Psoas muscle (tissue), 8 donors: ENCODE results near the gene RSPH6A. TPM values are rescaled to one million over a fixed set of nuclear protein-coding genes. Genes with fewer than 3 reads are reported as not detected.

ENCODE experiments used
- ATAC-seq, 4 donors: fragments of 200-7000 bp; cut with Tn5 transposase; one replicate each; pipeline ENCODE4 v1.9.1; 2020; ENCODE audit warnings: moderate library complexity in 3 of 4, mild to moderate bottlenecking in 2 of 4
- DNase-seq, 2 donors: peaks; one replicate each; pipeline ENCODE4 v3.0.0-alpha.2; 2020
- H3K27ac ChIP-seq: fragments of 200-600 bp; one replicate; pipeline ENCODE4 v1.8.0; 2022
- H3K27me3 ChIP-seq, 3 donors: fragments of 200-600 bp in 1 of 3; one replicate each; pipeline versions ENCODE4 v1.6.1 to v1.8.0; 2013 to 2022; ENCODE audit warnings: low read length in 2 of 3, mild to moderate bottlenecking in 2 of 3, moderate library complexity in 1 of 3; ENCODE audit not compliant: insufficient read depth in 3 of 3
- H3K36me3 ChIP-seq, 2 donors: fragments of 200-600 bp in 1 of 2; one replicate each; pipeline versions ENCODE4 v1.6.1 to v1.8.0; 2013 to 2022; ENCODE audit warnings: low read depth in 1 of 2, mild to moderate bottlenecking in 1 of 2, moderate library complexity in 1 of 2; ENCODE audit not compliant: insufficient read depth in 1 of 2
- H3K4me1 ChIP-seq: fragments of 200-600 bp; one replicate; pipeline ENCODE4 v1.8.0; 2022
- H3K4me3 ChIP-seq: fragments of 200-600 bp; one replicate; pipeline ENCODE4 v1.8.0; 2022; ENCODE audit warnings: mild to moderate bottlenecking
- H3K9me3 ChIP-seq: fragments of 200-600 bp; one replicate; pipeline ENCODE4 v1.8.0; 2022
- CTCF ChIP-seq: fragments of 200-600 bp; IDR thresholded peaks from one replicate; pipeline ENCODE4 v1.8.0; 2022; ENCODE audit warnings: antibody characterized with exemption
- WGBS, 3 donors: extraction: QIAGEN DNeasy Blood & Tissue Kit; methylation state at CpG; one replicate each; pipeline versions ENCODE4 v1.1.6 to v1.1.7; 2013; 5-methylcytosine and 5-hydroxymethylcytosine counted together
- intact Hi-C, 2 donors: fragments of 100-400 bp; cut with DNase I; formaldehyde crosslinking; loops; one replicate each; pipeline versions ENCODE4 v1.11.0 to v1.14.2; 2022
- polyA plus RNA-seq, 3 donors: library from polyadenylated mRNA; stranded (reverse); fragments of 200-250 nt; gene quantifications; one replicate each; pipeline ENCODE4 v1.2.3, GENCODE V29; 2013
- total RNA-seq, 4 donors: library from RNA; stranded (reverse); fragmentation: NEBNext Ultra II Directional in 2 of 4; extraction: Animal tissue kit (Norgen Biotek cat#: 25700) in 2 of 4; gene quantifications; one replicate each; pipeline versions ENCODE4 v1.2.1 to v1.2.4, GENCODE V29; 2021 to 2023
- donor health status: healthy with polysubstance abuse.
- donor health status: DM: no; HTN: no; CAD: no; lungs with moderate emphysema.
- donor health status: Bipolar disorder and iron deficiency.
- donor health status: healthy.
- donor health status: DM: yes; HTN: yes; CAD: no.
- donor health status: DM: no; HTN: no; CAD: no.
- donor health status: DM: no; HTN: no; CAD: no.
- donor health status: DM: yes; HTN: yes; CAD: no.

The RSPH6A gene
- total and polyA plus RNA-seq, 7 donors, result 0.03 to 0.15 (median 0.09) TPM; not detected in 3

GRCh38 chr19:45805719-45806118, 9.4 kb downstream of the RSPH6A start:
- intact Hi-C loops, result no loop called here
- Histone ChIP-seq H3K4me3 (no peak overlapping the region), H3K9me3 (no peaks in the 10 kb centered on the region), H3K4me1 (no peaks in the 10 kb centered on the region), H3K36me3 (no peaks in the 10 kb centered on the region), H3K27ac (no peak overlapping the region), H3K27me3 (no peaks in the 10 kb centered on the region)
- DNase-seq, result no peak
- ATAC-seq, result no peak
- no peak for TF ChIP-seq CTCF

GRCh38 chr19:45804959-45805230, 10.2 kb downstream of the RSPH6A start:
- Histone ChIP-seq H3K4me1 (peaks cover 4% of the 10 kb centered on the region), H3K4me3 (no peak overlapping the region), H3K27me3 (no peaks in the 10 kb centered on the region), H3K9me3 (no peaks in the 10 kb centered on the region), H3K27ac (no peak overlapping the region), H3K36me3 (no peaks in the 10 kb centered on the region)
- intact Hi-C loops, result no loop called here
- WGBS, 3 donors, result 79 to 84% (median 83%) methylated on average over 8 of the region's 8 CpGs
- no peak for TF ChIP-seq CTCF
- DNase-seq (no peak), ATAC-seq (no peak)

GRCh38 chr19:45804140-45804958, 10.8 kb downstream of the RSPH6A start:
- peaks cover 9% of the 10 kb centered on the region for H3K4me1 ChIP-seq
- H3K36me3 ChIP-seq, result no peaks in the 10 kb centered on the region
- H3K27me3 ChIP-seq, result no peaks in the 10 kb centered on the region
- no peak overlapping the region for H3K27ac ChIP-seq
- no peaks in the 10 kb centered on the region for H3K9me3 ChIP-seq
- intact Hi-C loops, result no loop called here
- no peak overlapping the region for H3K4me3 ChIP-seq
- no peak for TF ChIP-seq CTCF
- ATAC-seq, result no peak
- WGBS, 3 donors, result 86 to 88% (median 86%) methylated on average over 56 to 57 of the region's 57 CpGs
- no peak for DNase-seq

DNA sequence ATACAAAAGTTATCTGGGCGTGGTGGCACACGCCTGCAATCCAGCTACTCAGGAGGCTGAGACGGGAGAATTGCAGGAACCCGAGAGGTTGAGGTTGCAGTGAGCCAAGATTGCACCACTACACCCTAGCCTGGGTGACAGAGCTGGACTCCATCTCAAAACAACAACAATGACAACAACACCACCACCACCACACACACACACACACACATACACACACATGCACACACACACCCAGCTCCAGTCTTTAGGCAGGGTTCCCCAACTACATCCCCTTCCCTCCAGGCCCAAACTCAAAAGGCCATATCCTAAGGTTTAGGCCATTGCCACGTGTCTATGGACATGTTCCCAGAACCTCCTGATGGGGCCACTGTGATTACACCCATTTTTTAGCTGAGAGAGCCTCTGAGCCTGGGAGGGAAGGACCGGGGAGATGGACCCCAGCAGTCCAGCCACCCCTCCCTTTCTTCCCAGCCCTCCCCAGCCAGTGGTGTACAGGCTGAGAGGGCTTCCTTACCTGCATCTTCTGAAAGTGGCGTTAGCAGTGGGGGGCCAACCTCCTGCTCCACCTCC, 13.4 kb downstream of the RSPH6A start:
- no peak for ATAC-seq
- H3K4me1 ChIP-seq, result peaks cover 15% of the 10 kb centered on the region
- intact Hi-C loops, result no loop called here
- DNase-seq, result no peak
- no peak overlapping the region for H3K27ac ChIP-seq
- H3K4me3 ChIP-seq, result no peak overlapping the region
- no peaks in the 10 kb centered on the region for H3K9me3 ChIP-seq
- 73 to 88% (median 78%) methylated on average over 7 of the region's 7 CpGs for WGBS, 3 donors
- no peaks in the 10 kb centered on the region for H3K27me3 ChIP-seq
- no peak for TF ChIP-seq CTCF
- no peaks in the 10 kb centered on the region for H3K36me3 ChIP-seq
